Pancreas (tissue), 10 donors: ENCODE measurements around the gene DNMT3B. TPM values are rescaled to one million over a fixed set of nuclear protein-coding genes. Genes with fewer than 3 reads are reported as not detected.

Experiments
- ATAC-seq, 4 donors: fragments of 200-7000 bp; cut with Tn5 transposase; one replicate each; pipeline versions ENCODE4 v1.8.0 to v1.9.1; 2020; ENCODE audit warnings: mild to moderate bottlenecking in 4 of 4, moderate library complexity in 4 of 4
- DNase-seq, 6 donors: peaks; one replicate each; pipeline ENCODE4 v3.0.0-alpha.2; 2020
- FAIRE-seq: peaks from 2 replicates; lab custom pipeline; 2012; peaks lifted over from hg19 to GRCh38; lab: Jason Lieb, UNC
- H3K27ac ChIP-seq, 4 donors: fragments of 200-600 bp; sonication (generic); 1 replicate in 3 of 4; 2 replicates in 1 of 4; pipeline versions ENCODE4 v1.5.0 to v1.8.0; 2020
- H3K27me3 ChIP-seq, 4 donors: fragments of 200-600 bp; one replicate each; pipeline ENCODE4 v1.8.0; 2021
- H3K36me3 ChIP-seq, 3 donors: fragments of 200-600 bp; sonication (generic) in 1 of 3; one replicate each; pipeline versions ENCODE4 v1.5.0 to v1.8.0; 2020 to 2021
- H3K4me1 ChIP-seq, 3 donors: fragments of 200-600 bp; one replicate each; pipeline ENCODE4 v1.8.0; 2021
- H3K4me3 ChIP-seq, 4 donors: fragments of 200-600 bp; sonication (generic) in 2 of 4; one replicate each; pipeline versions ENCODE4 v1.5.0 to v1.8.0; 2020 to 2021
- H3K9me3 ChIP-seq, 4 donors: fragments of 200-600 bp; one replicate each; pipeline ENCODE4 v1.8.0; 2021
- WGBS, 2 donors: extraction: QIAGEN DNeasy Blood & Tissue Kit; methylation state at CpG; one replicate each; pipeline ENCODE4 v1.1.7; 2013; 5-methylcytosine and 5-hydroxymethylcytosine counted together
- intact Hi-C, 3 donors: fragments of 100-400 bp; cut with DNase I; formaldehyde crosslinking; loops; one replicate each; pipeline versions ENCODE4 v1.11.1 to v1.14.2; 2022
- polyA plus RNA-seq, 2 donors: library from polyadenylated mRNA; stranded (reverse); fragments of 200-250 nt; gene quantifications; one replicate each; pipeline ENCODE4 v1.2.3, GENCODE V29; 2013
- total RNA-seq, 6 donors: library from RNA; stranded (reverse); fragmentation: NEBNext Ultra II Directional in 4 of 6; extraction: Animal tissue kit (Norgen Biotek cat#: 25700) in 4 of 6; gene quantifications; one replicate each; pipeline versions ENCODE4 v1.2.1 to v1.2.4, GENCODE V29; 2021 to 2023
- TF ChIP-seq, protein P1 (sequence below), 4 donors: fragments of 200-600 bp; sonication (generic) in 3 of 4; IDR thresholded peaks; one replicate each; pipeline versions ENCODE4 v1.5.0 to v1.8.0; 2021; ENCODE audit warnings: antibody characterized with exemption in 4 of 4
- donor health status: healthy with polysubstance abuse.
- donor health status: DM: no; HTN: no; CAD: no; lungs with moderate emphysema.
- donor health status: DM: no; HTN: no; CAD: no.
- donor health status: control.
- donor health status: control.
- donor health status: Bipolar disorder and iron deficiency.
- donor health status: DM: yes; HTN: yes; CAD: no.
- donor health status: DM: no; HTN: no; CAD: no.
- donor health status: DM: no; HTN: no; CAD: no.
- donor health status: DM: yes; HTN: yes; CAD: no.

The DNMT3B gene
- total and polyA plus RNA-seq, 8 donors: 2.0 to 5.1 (median 3.3) TPM

GRCh38 chr20:32731882-32732266 is 30.3 kb upstream of the DNMT3B start:
- intact Hi-C loops: no loop called here
- Histone ChIP-seq H3K4me1 (no peaks in the 10 kb centered on the region), H3K36me3 (peaks cover 0 to 10% (median 0%) of the 10 kb centered on the region in 3 donors), H3K27ac (no peak overlapping the region), H3K27me3 (no peaks in the 10 kb centered on the region), H3K4me3 (no peak overlapping the region), H3K9me3 (no peaks in the 10 kb centered on the region)
- ATAC-seq: peak in 1 of 4 donors; percentile 37
- TF ChIP-seq, protein P1, sequence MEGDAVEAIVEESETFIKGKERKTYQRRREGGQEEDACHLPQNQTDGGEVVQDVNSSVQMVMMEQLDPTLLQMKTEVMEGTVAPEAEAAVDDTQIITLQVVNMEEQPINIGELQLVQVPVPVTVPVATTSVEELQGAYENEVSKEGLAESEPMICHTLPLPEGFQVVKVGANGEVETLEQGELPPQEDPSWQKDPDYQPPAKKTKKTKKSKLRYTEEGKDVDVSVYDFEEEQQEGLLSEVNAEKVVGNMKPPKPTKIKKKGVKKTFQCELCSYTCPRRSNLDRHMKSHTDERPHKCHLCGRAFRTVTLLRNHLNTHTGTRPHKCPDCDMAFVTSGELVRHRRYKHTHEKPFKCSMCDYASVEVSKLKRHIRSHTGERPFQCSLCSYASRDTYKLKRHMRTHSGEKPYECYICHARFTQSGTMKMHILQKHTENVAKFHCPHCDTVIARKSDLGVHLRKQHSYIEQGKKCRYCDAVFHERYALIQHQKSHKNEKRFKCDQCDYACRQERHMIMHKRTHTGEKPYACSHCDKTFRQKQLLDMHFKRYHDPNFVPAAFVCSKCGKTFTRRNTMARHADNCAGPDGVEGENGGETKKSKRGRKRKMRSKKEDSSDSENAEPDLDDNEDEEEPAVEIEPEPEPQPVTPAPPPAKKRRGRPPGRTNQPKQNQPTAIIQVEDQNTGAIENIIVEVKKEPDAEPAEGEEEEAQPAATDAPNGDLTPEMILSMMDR (IDR thresholded peaks at IDR 0.05): no peak
- FAIRE-seq: no peak
- DNase-seq: no peak
- WGBS, 2 donors: 77 to 94% methylated on average over 4 of the region's 4 CpGs

GRCh38 chr20:32737371-32738223 is 24.6 kb upstream of the DNMT3B start:
- Histone ChIP-seq H3K27me3 (no peaks in the 10 kb centered on the region), H3K4me1 (no peaks in the 10 kb centered on the region), H3K4me3 (no peak overlapping the region), H3K9me3 (no peaks in the 10 kb centered on the region), H3K36me3 (no peaks in the 10 kb centered on the region), H3K27ac (no peak overlapping the region)
- intact Hi-C loops: no loop called here
- WGBS, 2 donors: 63 to 64% methylated on average over 7 of the region's 7 CpGs
- TF ChIP-seq, protein P1 (IDR thresholded peaks at IDR 0.05): no peak
- ATAC-seq: peak in 2 of 4 donors; percentile 17 to 34
- DNase-seq: no peak
- FAIRE-seq: no peak

- DNase-seq (no peak), ATAC-seq (no peak), FAIRE-seq (no peak)
- intact Hi-C loops: no loop called here
- no peaks in the 10 kb centered on the region for H3K9me3 ChIP-seq
- no peaks in the 10 kb centered on the region for H3K36me3 ChIP-seq
- no peak overlapping the region for H3K4me3 ChIP-seq
- H3K4me1 ChIP-seq: peaks cover 0 to 6% (median 0%) of the 10 kb centered on the region in 3 donors
- no peak overlapping the region for H3K27ac ChIP-seq
- TF ChIP-seq, protein P1 (IDR thresholded peaks at IDR 0.05): no peak
- no peaks in the 10 kb centered on the region for H3K27me3 ChIP-seq
- 88 to 89% methylated on average over 5 of the region's 5 CpGs for WGBS, 2 donors
Measured at GRCh38 chr20:32741151-32741550, 21.0 kb upstream of the DNMT3B start.

- intact Hi-C loops: no loop called here
- no peak for FAIRE-seq
- TF ChIP-seq, protein P1 (IDR thresholded peaks at IDR 0.05): no peak
Measured at GRCh38 chr20:32742322-32743236, 19.6 kb upstream of the DNMT3B start.

More at GRCh38 chr20:32742322-32743236, 19.6 kb upstream of the DNMT3B start:
- Histone ChIP-seq H3K36me3 (no peaks in the 10 kb centered on the region), H3K4me1 (peaks cover 0 to 6% (median 0%) of the 10 kb centered on the region in 3 donors), H3K27ac (peak overlapping the region; percentile 61 to 82 (median 74)), H3K4me3 (peak overlapping the region; percentile 51 to 80 (median 64)), H3K9me3 (no peaks in the 10 kb centered on the region), H3K27me3 (no peaks in the 10 kb centered on the region)
- ATAC-seq: peak; percentile 14 to 36 (median 30)
- DNase-seq: peak in 2 of 6 donors; percentile 32 to 58
- 13 to 17% methylated on average over 22 to 25 of the region's 25 CpGs for WGBS, 2 donors
